Midbrain (tissue), 1 donor: ENCODE data around the gene DYNC1I1.

Source experiments
- DNase-seq: peaks from one replicate; lab custom pipeline; 2025; lab: John Stamatoyannopoulos, UW

DYNC1I1 gene

GRCh38 chr7:95861041-95861440 is 88.7 kb downstream of the DYNC1I1 start:
- no peak for DNase-seq

GRCh38 chr7:95863623-95864022 is 91.3 kb downstream of the DYNC1I1 start:
- DNase-seq, result no peak

- no peak for DNase-seq
Measured at GRCh38 chr7:95865716-95866371, 93.5 kb downstream of the DYNC1I1 start.

GRCh38 chr7:95867309-95867708 is 95.0 kb downstream of the DYNC1I1 start:
- DNase-seq, result no peak

- DNase-seq, result peak; percentile 54
Measured at GRCh38 chr7:95871075-95871848, 98.9 kb downstream of the DYNC1I1 start.

- DNase-seq, result no peak
Measured at GRCh38 chr7:95871896-95872295, 99.5 kb downstream of the DYNC1I1 start.

- DNase-seq, result no peak
Measured at GRCh38 chr7:95874129-95874528, 101.8 kb downstream of the DYNC1I1 start.

GRCh38 chr7:95874541-95875265 is 102.3 kb downstream of the DYNC1I1 start:
- no peak for DNase-seq

- no peak for DNase-seq
Measured at GRCh38 chr7:95875519-95875918, 103.2 kb downstream of the DYNC1I1 start.

GRCh38 chr7:95878677-95879076 is 106.3 kb downstream of the DYNC1I1 start:
- DNase-seq, result no peak

GRCh38 chr7:95881597-95881996 is 109.2 kb downstream of the DYNC1I1 start:
- no peak for DNase-seq

GRCh38 chr7:95883217-95883616 is 110.9 kb downstream of the DYNC1I1 start:
- DNase-seq, result no peak

GRCh38 chr7:95886501-95887090 is 114.2 kb downstream of the DYNC1I1 start:
- no peak for DNase-seq

GRCh38 chr7:95893484-95893883 is 121.1 kb downstream of the DYNC1I1 start:
- DNase-seq, result no peak

- no peak for DNase-seq
Measured at GRCh38 chr7:95897557-95898251, 125.3 kb downstream of the DYNC1I1 start.

GRCh38 chr7:95899919-95900513 is 127.7 kb downstream of the DYNC1I1 start:
- no peak for DNase-seq

- no peak for DNase-seq
Measured at GRCh38 chr7:95901006-95901405, 128.7 kb downstream of the DYNC1I1 start.

GRCh38 chr7:95904099-95904498 is 131.7 kb downstream of the DYNC1I1 start:
- no peak for DNase-seq

GRCh38 chr7:95905167-95905566 is 132.8 kb downstream of the DYNC1I1 start:
- DNase-seq, result no peak

GRCh38 chr7:95906851-95907250 is 134.5 kb downstream of the DYNC1I1 start:
- DNase-seq, result no peak

GRCh38 chr7:95907337-95907736 is 135.0 kb downstream of the DYNC1I1 start:
- DNase-seq, result no peak
